HG03520 (cell line): ENCODE data around the gene DEGS1.

Experiments used
- ATAC-seq: cut with Tn5 transposase; IDR thresholded peaks from one replicate; pipeline ENCODE4 v1.9.1; 2021; ENCODE audit warnings: mild to moderate bottlenecking, moderate library complexity; ENCODE audit not compliant: unreplicated experiment

DEGS1 gene

GRCh38 chr1:224212618-224213061 is 29.6 kb downstream of the DEGS1 start:
- no peak for ATAC-seq

GRCh38 chr1:224213438-224214119 is 30.5 kb downstream of the DEGS1 start:
- no peak for ATAC-seq

- no peak for ATAC-seq
Measured at GRCh38 chr1:224216382-224216781, 33.3 kb downstream of the DEGS1 start.

GRCh38 chr1:224217655-224218623 is 34.9 kb downstream of the DEGS1 start:
- no peak for ATAC-seq

- no peak for ATAC-seq
Measured at GRCh38 chr1:224219011-224219611, 36.1 kb downstream of the DEGS1 start.

GRCh38 chr1:224219612-224220059 is 36.6 kb downstream of the DEGS1 start:
- no peak for ATAC-seq

GRCh38 chr1:224223819-224224714 is 41.0 kb downstream of the DEGS1 start:
- ATAC-seq = no peak

GRCh38 chr1:224226849-224227502 is 43.9 kb downstream of the DEGS1 start:
- no peak for ATAC-seq

GRCh38 chr1:224234017-224234416 is 51.0 kb downstream of the DEGS1 start:
- no peak for ATAC-seq

- no peak for ATAC-seq
Measured at GRCh38 chr1:224235813-224236493, 52.9 kb downstream of the DEGS1 start.

GRCh38 chr1:224237119-224237881 is 54.3 kb downstream of the DEGS1 start:
- no peak for ATAC-seq

- no peak for ATAC-seq
Measured at GRCh38 chr1:224238212-224238611, 55.2 kb downstream of the DEGS1 start.

GRCh38 chr1:224238756-224239155 is 55.7 kb downstream of the DEGS1 start:
- no peak for ATAC-seq
